IMR-90 (cell line): ENCODE results near the gene ECT2. TPM values are rescaled to one million over a fixed set of nuclear protein-coding genes. Genes with fewer than 3 reads are reported as not detected.

Experiments
- ATAC-seq: fragments of 200-7000 bp; cut with Tn5 transposase; 2 replicates; pipeline ENCODE4 v1.9.1; 2020; ENCODE audit warnings: low read depth, mild to moderate bottlenecking, moderate library complexity
- BruUV-seq: library from RNA; stranded (reverse); fragments of 400-500 nt; replicated peaks from 2 replicates; lab custom pipeline; 2021; lab: Mats Ljungman, UMichigan
- CTCF ChIA-PET: fragments of 300-600 bp; formaldehyde crosslinking; extraction: SDS; loops from one replicate; lab custom pipeline; 2021; ENCODE audit warnings: antibody characterized with exemption; lab: Yijun Ruan, JAX
- POLR2A ChIA-PET: fragments of 300-600 bp; sonication (Branson Sonifier 250); formaldehyde crosslinking; loops from one replicate; lab custom pipeline; 2022; ENCODE audit warnings: antibody characterized with exemption; ENCODE audit not compliant: unreplicated experiment; lab: Charles Lee
- DNase-seq: peaks from one replicate; pipeline ENCODE4 v3.0.0; 2013
- H2AFZ ChIP-seq: replicated peaks from 2 replicates; pipeline ENCODE3; 2013; ENCODE audit warnings: low read length, mild to moderate bottlenecking; ENCODE audit not compliant: poor library complexity
- H2AK5ac ChIP-seq: 2 replicates; pipeline ENCODE4 v1.6.1; 2013; ENCODE audit warnings: low read depth, low read length, inconsistent platforms
- H2AK9ac ChIP-seq: replicated peaks from 2 replicates; pipeline ENCODE3; 2013; ENCODE audit warnings: mild to moderate bottlenecking, low read depth, low read length, moderate library complexity; ENCODE audit not compliant: poor library complexity
- H2BK120ac ChIP-seq: 2 replicates; pipeline ENCODE4 v1.6.1; 2013; ENCODE audit warnings: low read depth, low read length, inconsistent platforms
- H2BK15ac ChIP-seq: 3 replicates; pipeline ENCODE4 v1.6.1; 2013; ENCODE audit warnings: low read depth, low read length, inconsistent platforms
- H2BK20ac ChIP-seq: 2 replicates; pipeline ENCODE4 v1.6.1; 2013; ENCODE audit warnings: low read depth, mild to moderate bottlenecking, inconsistent platforms, low read length, moderate library complexity
- H2BK5ac ChIP-seq: 2 replicates; pipeline ENCODE4 v1.6.1; 2013; ENCODE audit warnings: mild to moderate bottlenecking, low read depth, low read length, inconsistent platforms; ENCODE audit not compliant: poor library complexity, severe bottlenecking
- H3K14ac ChIP-seq: replicated peaks from 2 replicates; pipeline ENCODE4 v1.6.1; 2013; ENCODE audit warnings: low read depth, low read length, inconsistent platforms
- H3K18ac ChIP-seq: 2 replicates; pipeline ENCODE4 v1.6.1; 2013; ENCODE audit warnings: low read depth, low read length, control low read depth
- H3K23ac ChIP-seq: 2 replicates; pipeline ENCODE4 v1.6.1; 2013; ENCODE audit warnings: low read depth, low read length, inconsistent platforms
- H3K27ac ChIP-seq: 2 replicates; pipeline ENCODE4 v1.5.1; 2013; ENCODE audit warnings: mild to moderate bottlenecking, control low read depth, low read length; ENCODE audit not compliant: insufficient read depth
- H3K27me3 ChIP-seq: 2 replicates; pipeline ENCODE4 v1.6.1; 2013; ENCODE audit warnings: low read length; ENCODE audit not compliant: control insufficient read depth, insufficient read depth
- H3K36me3 ChIP-seq: 2 replicates; pipeline ENCODE4 v1.6.1; 2013; ENCODE audit warnings: low read length, mixed read lengths; ENCODE audit not compliant: control insufficient read depth, insufficient read depth
- H3K4ac ChIP-seq: 2 replicates; pipeline ENCODE4 v1.6.1; 2013; ENCODE audit warnings: low read depth, low read length, inconsistent platforms
- H3K4me1 ChIP-seq: 2 replicates; pipeline ENCODE4 v1.6.1; 2013; ENCODE audit warnings: low read length, mixed read lengths; ENCODE audit not compliant: control insufficient read depth, insufficient read depth
- H3K4me2 ChIP-seq: 2 replicates; pipeline ENCODE4 v1.6.1; 2013; ENCODE audit warnings: low read depth, mild to moderate bottlenecking, control low read depth, low read length, moderate library complexity
- H3K4me3 ChIP-seq: 2 replicates; pipeline ENCODE4 v1.5.1; 2013; ENCODE audit warnings: low read depth, mild to moderate bottlenecking, control low read depth, low read length, moderate library complexity; ENCODE audit not compliant: insufficient read depth
- H3K56ac ChIP-seq: 2 replicates; pipeline ENCODE4 v1.6.1; 2013; ENCODE audit warnings: low read length, inconsistent platforms; ENCODE audit not compliant: insufficient read depth; ENCODE audit errors: extremely low read depth
- H3K79me1 ChIP-seq, 2 experiments: 2 replicates each; pipeline ENCODE4 v1.6.1; 2013; ENCODE audit warnings: low read length in 2 of 2, inconsistent platforms in 1 of 2, low read depth in 1 of 2
- H3K9ac ChIP-seq: 2 replicates; pipeline ENCODE4 v1.6.1; 2013; ENCODE audit warnings: low read depth, low read length, control low read depth
- H3K9me1 ChIP-seq: 2 replicates; pipeline ENCODE4 v1.6.1; 2013; ENCODE audit warnings: low read length, inconsistent platforms; ENCODE audit not compliant: insufficient read depth
- H3K9me3 ChIP-seq: 2 replicates; pipeline ENCODE4 v1.6.1; 2013; ENCODE audit warnings: low read length; ENCODE audit not compliant: control insufficient read depth, insufficient read depth
- H4K20me1 ChIP-seq: 2 replicates; pipeline ENCODE4 v1.6.1; 2013; ENCODE audit warnings: low read length, inconsistent platforms; ENCODE audit not compliant: insufficient read depth
- H4K5ac ChIP-seq: 2 replicates; pipeline ENCODE4 v1.6.1; 2013; ENCODE audit warnings: mild to moderate bottlenecking, low read depth, low read length, control low read depth
- H4K8ac ChIP-seq, 2 experiments: 2 replicates each; pipeline ENCODE4 v1.6.1; 2013; ENCODE audit warnings: low read depth in 2 of 2, low read length in 2 of 2, control low read depth in 1 of 2, inconsistent platforms in 1 of 2
- H4K91ac ChIP-seq: 2 replicates; pipeline ENCODE4 v1.6.1; 2013; ENCODE audit warnings: low read depth, low read length, inconsistent platforms; ENCODE audit not compliant: insufficient read depth
- MAZ ChIP-seq: IDR thresholded peaks from 2 replicates; pipeline ENCODE4 v1.6.1; 2012; ENCODE audit warnings: low read depth, mild to moderate bottlenecking, low read length, improper control_type of control experiment, moderate library complexity, borderline replicate concordance
- POLR2A ChIP-seq: IDR thresholded peaks from 2 replicates; pipeline ENCODE4 v1.6.1; 2012; ENCODE audit warnings: mild to moderate bottlenecking, low read depth, low read length
- RCOR1 ChIP-seq: IDR thresholded peaks from 2 replicates; pipeline ENCODE4 v1.6.1; 2012; ENCODE audit warnings: mild to moderate bottlenecking, low read length, improper control_type of control experiment; ENCODE audit not compliant: insufficient replicate concordance
- WGBS, 2 experiments: methylation state at CpG; one replicate each; pipeline versions ENCODE4 v1.1.5 to v1.1.7; 2013; ENCODE audit warnings: missing lambda C conversion rate in 2 of 2; ENCODE audit not compliant: insufficient read length in 1 of 2; ENCODE audit errors: extremely low coverage in 2 of 2; 5-methylcytosine and 5-hydroxymethylcytosine counted together
- dilution Hi-C: fragments of 300-500 bp; cut with HindIII; formaldehyde crosslinking; loops from one replicate; pipeline ENCODE4 v1.14.3; 2018; ENCODE audit warnings: low sequenced_read_pairs; ENCODE audit not compliant: unreplicated experiment
- in situ Hi-C: fragments of 300-500 bp; cut with MboI; formaldehyde crosslinking; loops from 3 replicates; pipeline ENCODE4 v1.14.3; 2019; ENCODE audit warnings: low sequenced_read_pairs, inconsistent platforms, mixed read lengths
- intact Hi-C: fragments of 100-400 bp; cut with micrococcal nuclease; formaldehyde crosslinking; loops from 2 replicates; pipeline ENCODE4 v1.10.0; 2022
- polyA plus RNA-seq, 3 experiments: library from polyadenylated mRNA; depleted of rRNA; stranded (reverse); fragments of >200 nt; gene quantifications; 2 replicates each; pipeline ENCODE4 v1.2.3, GENCODE V29; 2012; ENCODE audit warnings: low replicate concordance in 1 of 3
- total RNA-seq: library from RNA; depleted of rRNA; stranded (reverse); fragments of >200 nt; gene quantifications from 2 replicates; pipeline ENCODE4 v1.2.3, GENCODE V29; 2012

ECT2 gene
- total and polyA plus RNA-seq, 2 of the 4 experiments (the other 2 are of a cell fraction): 18.1 to 37.8 TPM

- no peak overlapping the region for H2BK15ac ChIP-seq
- no TSS peak for BruUV-seq
- no peak overlapping the region for H2BK5ac ChIP-seq
- WGBS, 2 experiments: no CpG with 5 or more reads among the region's 3 CpGs
- H2AK9ac ChIP-seq: no peak overlapping the region
- H3K4me3 ChIP-seq: no peak overlapping the region
- H2BK20ac ChIP-seq: no peak overlapping the region
- ChIA-PET CTCF (no interaction called here), POLR2A (no interaction called here)
- TF ChIP-seq POLR2A (no peak), MAZ (no peak), RCOR1 (no peak)
- H3K4me1 ChIP-seq: no peaks in the 10 kb centered on the region
- H3K4ac ChIP-seq: no peak overlapping the region
- ATAC-seq: no peak
- no peaks in the 10 kb centered on the region for H3K9me3 ChIP-seq
- H3K79me1 ChIP-seq: no peaks in the 10 kb centered on the region
- H4K8ac ChIP-seq: no peak overlapping the region
- H3K27ac ChIP-seq: no peak overlapping the region
- H3K23ac ChIP-seq: no peak overlapping the region
- H3K14ac ChIP-seq: no peak overlapping the region
- H3K27me3 ChIP-seq: peaks cover 2% of the 10 kb centered on the region; the same call in 1 of the 2 replicates
- no peak overlapping the region for H3K9ac ChIP-seq
- no peak overlapping the region for H3K56ac ChIP-seq
- no peak overlapping the region for H4K91ac ChIP-seq
- no peaks in the 10 kb centered on the region for H3K36me3 ChIP-seq
- intact Hi-C loops: no loop called here
- H4K5ac ChIP-seq: no peak overlapping the region
- in situ Hi-C loops: no loop called here
- H2AK5ac ChIP-seq: no peak overlapping the region
- dilution Hi-C loops: no loop called here
- no peaks in the 10 kb centered on the region for H4K20me1 ChIP-seq
- no peak for DNase-seq
- H2AFZ ChIP-seq: no peak overlapping the region
- no peak overlapping the region for H3K4me2 ChIP-seq
- no peak overlapping the region for H2BK120ac ChIP-seq
- no peak overlapping the region for H3K18ac ChIP-seq
- no peaks in the 10 kb centered on the region for H3K9me1 ChIP-seq
Measured at GRCh38 chr3:172869368-172869771, 118.8 kb downstream of the ECT2 start.
